Neuron (in vitro differentiated cells): ENCODE results near the gene SYDE2.
"Not testable (repeated sequence)": the region's sequence is repeated elsewhere in the genome, so short reads cannot be mapped to it uniquely, and the experiment has no call there.

Source experiments
- H2AFZ ChIP-seq: one replicate; pipeline ENCODE4 v1.6.1; 2013; ENCODE audit warnings: low read depth, mild to moderate bottlenecking, inconsistent platforms, low read length, moderate library complexity
- H3K27me3 ChIP-seq: one replicate; pipeline ENCODE4 v1.6.1; 2013; ENCODE audit warnings: low read length; ENCODE audit not compliant: insufficient read depth
- H3K36me3 ChIP-seq: one replicate; pipeline ENCODE4 v1.6.1; 2013; ENCODE audit warnings: low read length; ENCODE audit not compliant: insufficient read depth
- H3K4me1 ChIP-seq: one replicate; pipeline ENCODE4 v1.6.1; 2013; ENCODE audit warnings: low read length; ENCODE audit not compliant: insufficient read depth
- H3K4me3 ChIP-seq: 2 replicates; pipeline ENCODE4 v1.5.1; 2013; ENCODE audit warnings: mild to moderate bottlenecking, low read length, moderate library complexity
- H3K9me3 ChIP-seq: one replicate; pipeline ENCODE4 v1.6.1; 2013; ENCODE audit warnings: low read length

Gene SYDE2

GRCh38 chr1:85146298-85146971 is 54.4 kb downstream of the SYDE2 start:
- H3K36me3 ChIP-seq, H3K4me3 ChIP-seq, H3K27me3 ChIP-seq, H3K4me1 ChIP-seq, H2AFZ ChIP-seq, H3K9me3 ChIP-seq: not testable (repeated sequence)

GRCh38 chr1:85144351-85144750 is 56.5 kb downstream of the SYDE2 start:
- no peak overlapping the region for H3K4me3 ChIP-seq

GRCh38 chr1:85142753-85143152 is 58.1 kb downstream of the SYDE2 start:
- H3K4me3 ChIP-seq: no peak overlapping the region
- H3K4me1 ChIP-seq: no peaks in the 10 kb centered on the region
- no peaks in the 10 kb centered on the region for H3K36me3 ChIP-seq
- no peaks in the 10 kb centered on the region for H3K9me3 ChIP-seq
- H3K27me3 ChIP-seq: no peaks in the 10 kb centered on the region
- no peak overlapping the region for H2AFZ ChIP-seq

More at GRCh38 chr1:85144351-85144750, 56.5 kb downstream of the SYDE2 start:
- Histone ChIP-seq H3K36me3 (no peaks in the 10 kb centered on the region), H2AFZ (no peak overlapping the region), H3K27me3 (no peaks in the 10 kb centered on the region), H3K9me3 (no peaks in the 10 kb centered on the region), H3K4me1 (no peaks in the 10 kb centered on the region)

GRCh38 chr1:85138439-85138838 is 62.4 kb downstream of the SYDE2 start:
- not testable (repeated sequence) for H3K4me3 ChIP-seq, H3K9me3 ChIP-seq, H3K4me1 ChIP-seq, H3K36me3 ChIP-seq, H2AFZ ChIP-seq, H3K27me3 ChIP-seq

- Histone ChIP-seq H3K4me3 (no peak overlapping the region), H2AFZ (no peak overlapping the region), H3K4me1 (no peaks in the 10 kb centered on the region)
These were observed 63.2 kb downstream of the SYDE2 start for GRCh38 chr1:85137660-85138059.

GRCh38 chr1:85135392-85135798 is 65.4 kb downstream of the SYDE2 start:
- Histone ChIP-seq H2AFZ (no peak overlapping the region), H3K27me3 (no peaks in the 10 kb centered on the region), H3K36me3 (no peaks in the 10 kb centered on the region), H3K9me3 (no peaks in the 10 kb centered on the region), H3K4me3 (no peak overlapping the region), H3K4me1 (no peaks in the 10 kb centered on the region)

More at GRCh38 chr1:85137660-85138059, 63.2 kb downstream of the SYDE2 start:
- Histone ChIP-seq H3K27me3 (no peaks in the 10 kb centered on the region), H3K36me3 (no peaks in the 10 kb centered on the region), H3K9me3 (no peaks in the 10 kb centered on the region)

GRCh38 chr1:85134583-85135391 is 66.0 kb downstream of the SYDE2 start:
- Histone ChIP-seq H2AFZ (no peak overlapping the region), H3K36me3 (no peaks in the 10 kb centered on the region), H3K4me3 (no peak overlapping the region), H3K4me1 (no peaks in the 10 kb centered on the region), H3K27me3 (no peaks in the 10 kb centered on the region), H3K9me3 (no peaks in the 10 kb centered on the region)

GRCh38 chr1:85133565-85134159 is 67.2 kb downstream of the SYDE2 start:
- H3K36me3 ChIP-seq: no peaks in the 10 kb centered on the region
- H3K9me3 ChIP-seq: no peaks in the 10 kb centered on the region
- no peak overlapping the region for H3K4me3 ChIP-seq
- H2AFZ ChIP-seq: no peak overlapping the region
- no peaks in the 10 kb centered on the region for H3K27me3 ChIP-seq
- H3K4me1 ChIP-seq: no peaks in the 10 kb centered on the region

GRCh38 chr1:85132078-85132720 is 68.6 kb downstream of the SYDE2 start:
- Histone ChIP-seq H3K4me1 (no peaks in the 10 kb centered on the region), H3K36me3 (no peaks in the 10 kb centered on the region), H3K9me3 (no peaks in the 10 kb centered on the region), H3K27me3 (no peaks in the 10 kb centered on the region), H3K4me3 (no peak overlapping the region), H2AFZ (no peak overlapping the region)

GRCh38 chr1:85128316-85128715 is 72.5 kb downstream of the SYDE2 start:
- no peak overlapping the region for H3K4me3 ChIP-seq
- H3K36me3 ChIP-seq: no peaks in the 10 kb centered on the region
- H2AFZ ChIP-seq: no peak overlapping the region
- H3K27me3 ChIP-seq: no peaks in the 10 kb centered on the region
- no peaks in the 10 kb centered on the region for H3K4me1 ChIP-seq
- no peaks in the 10 kb centered on the region for H3K9me3 ChIP-seq

GRCh38 chr1:85125891-85126290 is 74.9 kb downstream of the SYDE2 start:
- no peak overlapping the region for H2AFZ ChIP-seq
- H3K9me3 ChIP-seq: no peaks in the 10 kb centered on the region
- H3K4me3 ChIP-seq: no peak overlapping the region
- no peaks in the 10 kb centered on the region for H3K4me1 ChIP-seq
- H3K27me3 ChIP-seq: no peaks in the 10 kb centered on the region
- no peaks in the 10 kb centered on the region for H3K36me3 ChIP-seq

GRCh38 chr1:85124091-85124490 is 76.7 kb downstream of the SYDE2 start:
- Histone ChIP-seq H3K4me3 (no peak overlapping the region), H3K27me3 (no peaks in the 10 kb centered on the region), H2AFZ (no peak overlapping the region), H3K9me3 (no peaks in the 10 kb centered on the region), H3K4me1 (no peaks in the 10 kb centered on the region), H3K36me3 (no peaks in the 10 kb centered on the region)

GRCh38 chr1:85122169-85122568 is 78.6 kb downstream of the SYDE2 start:
- no peaks in the 10 kb centered on the region for H3K36me3 ChIP-seq
- no peak overlapping the region for H3K4me3 ChIP-seq
- no peak overlapping the region for H2AFZ ChIP-seq
- no peaks in the 10 kb centered on the region for H3K27me3 ChIP-seq
- H3K4me1 ChIP-seq: no peaks in the 10 kb centered on the region
- no peaks in the 10 kb centered on the region for H3K9me3 ChIP-seq
